ENCODE results near the gene DERL3. TPM values are rescaled to one million over a fixed set of nuclear protein-coding genes. Genes with fewer than 3 reads are reported as not detected.

DERL3 gene
- 1.1 and 7.7 TPM in 2 replicates for total RNA-seq (ENCODE audit: low replicate concordance)

DNA sequence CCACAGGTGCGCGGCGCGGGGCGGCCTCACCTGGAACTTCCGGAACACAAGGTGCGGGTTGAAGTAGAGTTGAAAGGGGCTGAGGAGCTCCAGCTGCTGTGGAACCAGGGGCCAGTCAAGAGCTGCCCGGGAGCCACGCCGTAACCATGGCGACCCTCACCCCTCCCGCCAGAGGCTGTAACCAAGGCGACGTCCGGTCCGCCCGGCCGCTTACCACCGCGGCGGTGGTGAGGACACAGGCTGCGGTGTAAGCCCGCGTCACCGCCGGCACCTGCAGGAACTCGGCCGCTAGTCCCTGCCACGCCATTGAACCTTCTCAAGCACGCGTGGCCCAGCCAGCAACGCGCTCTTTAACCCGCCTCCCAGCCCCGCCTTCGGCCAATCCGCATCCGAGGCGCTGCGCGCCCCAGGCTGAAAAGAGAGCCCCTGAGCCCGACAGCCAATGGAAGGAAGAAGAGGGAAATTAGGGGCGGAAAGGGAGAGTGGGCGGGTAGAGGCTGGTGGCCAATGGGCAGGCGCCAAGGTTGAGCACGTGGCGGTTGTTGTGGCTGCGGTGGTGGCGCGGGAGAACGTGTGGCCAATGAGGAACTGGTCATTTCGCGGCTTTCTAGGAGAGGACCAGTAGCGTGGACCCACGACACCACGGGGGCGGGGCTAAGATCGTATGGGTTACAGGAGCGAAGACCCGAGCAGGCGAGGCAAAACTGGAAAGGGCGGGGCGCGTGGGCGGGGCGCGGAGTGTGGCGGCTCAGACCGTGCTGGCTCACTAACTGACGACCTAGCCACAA, at the start of gene DERL3:
DERL3 (minus strand) TSS at position 326 of the 788 bp plus-strand sequence; CDS start at position 307, 19 bp downstream.
- DNase-seq (ENCODE audit: low spot score), result peak; percentile 99
- Mint-ChIP-seq H3K4me1 (peaks cover 36% of the 10 kb centered on the region), H3K9me3 (no peaks in the 10 kb centered on the region), H3K36me3 (peaks cover 7% of the 10 kb centered on the region), H3K27ac (peak within 1 kb of the TSS; percentile 17), H3K27me3 (ENCODE audit: insufficient read depth, low read depth) (peaks cover 19% of the 10 kb centered on the region), H3K4me3 (peak within 1 kb of the TSS; percentile 94)
- H3K9ac ChIP-seq, result no peak within 1 kb of the TSS
- peaks cover 25% of the 10 kb centered on the region for H4K20me1 ChIP-seq (ENCODE audit: low read depth)
- peak within 1 kb of the TSS; percentile 48 for H3K4me3 ChIP-seq
- H2AFZ ChIP-seq (replicated peaks), result peak within 1 kb of the TSS; percentile 30
- H3K36me3 ChIP-seq, result no peaks in the 10 kb centered on the region
- H3K4me1 ChIP-seq, result peaks cover 22% of the 10 kb centered on the region
- H3K27ac ChIP-seq, result no peak within 1 kb of the TSS
- peaks cover 10% of the 10 kb centered on the region for H3K27me3 ChIP-seq
- peaks cover 24% of the 10 kb centered on the region for H3F3A ChIP-seq (ENCODE audit: low read depth)
- no peaks in the 10 kb centered on the region for H3K79me2 ChIP-seq (ENCODE audit: low read depth)
- H3K4me2 ChIP-seq, result peak within 1 kb of the TSS; percentile 80
- TF ChIP-seq, protein P1, sequence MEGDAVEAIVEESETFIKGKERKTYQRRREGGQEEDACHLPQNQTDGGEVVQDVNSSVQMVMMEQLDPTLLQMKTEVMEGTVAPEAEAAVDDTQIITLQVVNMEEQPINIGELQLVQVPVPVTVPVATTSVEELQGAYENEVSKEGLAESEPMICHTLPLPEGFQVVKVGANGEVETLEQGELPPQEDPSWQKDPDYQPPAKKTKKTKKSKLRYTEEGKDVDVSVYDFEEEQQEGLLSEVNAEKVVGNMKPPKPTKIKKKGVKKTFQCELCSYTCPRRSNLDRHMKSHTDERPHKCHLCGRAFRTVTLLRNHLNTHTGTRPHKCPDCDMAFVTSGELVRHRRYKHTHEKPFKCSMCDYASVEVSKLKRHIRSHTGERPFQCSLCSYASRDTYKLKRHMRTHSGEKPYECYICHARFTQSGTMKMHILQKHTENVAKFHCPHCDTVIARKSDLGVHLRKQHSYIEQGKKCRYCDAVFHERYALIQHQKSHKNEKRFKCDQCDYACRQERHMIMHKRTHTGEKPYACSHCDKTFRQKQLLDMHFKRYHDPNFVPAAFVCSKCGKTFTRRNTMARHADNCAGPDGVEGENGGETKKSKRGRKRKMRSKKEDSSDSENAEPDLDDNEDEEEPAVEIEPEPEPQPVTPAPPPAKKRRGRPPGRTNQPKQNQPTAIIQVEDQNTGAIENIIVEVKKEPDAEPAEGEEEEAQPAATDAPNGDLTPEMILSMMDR (IDR thresholded peaks at IDR 0.05), result no peak
- H3K9me3 ChIP-seq (ENCODE audit: low read depth), result no peaks in the 10 kb centered on the region

DNA sequence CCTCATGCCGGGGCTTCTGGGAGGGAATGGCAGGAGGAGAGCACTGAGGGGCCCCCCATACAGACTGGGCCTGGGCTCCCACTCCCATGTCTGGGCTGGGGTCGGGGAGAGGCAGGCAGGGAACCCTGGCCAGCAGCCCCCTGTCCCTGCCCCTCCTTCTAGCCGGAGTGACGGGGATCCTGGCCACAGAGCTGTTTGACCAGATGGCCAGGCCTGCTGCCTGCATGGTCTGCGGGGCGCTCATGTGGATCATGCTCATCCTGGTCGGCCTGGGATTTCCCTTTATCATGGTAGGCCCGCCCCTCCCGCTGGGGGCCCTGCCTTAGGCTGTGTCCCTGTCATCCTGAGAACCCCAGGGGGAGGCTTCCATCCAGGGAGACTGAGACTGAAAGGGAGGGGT, 45.3 kb upstream of the DERL3 start:
- Mint-ChIP-seq H3K36me3 (peaks cover 21% of the 10 kb centered on the region), H3K4me1 (no peaks in the 10 kb centered on the region), H3K27me3 (ENCODE audit: insufficient read depth, low read depth) (peaks cover 4% of the 10 kb centered on the region), H3K9me3 (no peaks in the 10 kb centered on the region), H3K4me3 (no peak overlapping the region), H3K27ac (no peak overlapping the region)
- Histone ChIP-seq H3K27me3 (no peaks in the 10 kb centered on the region), H2AFZ (replicated peaks) (no peak overlapping the region), H3K27ac (no peak overlapping the region), H3K36me3 (no peaks in the 10 kb centered on the region), H3K4me1 (peaks cover 7% of the 10 kb centered on the region), H3K4me3 (no peak overlapping the region), H3F3A (ENCODE audit: low read depth) (peaks cover 4% of the 10 kb centered on the region), H3K79me2 (ENCODE audit: low read depth) (no peaks in the 10 kb centered on the region), H3K9ac (no peak overlapping the region), H3K4me2 (no peak overlapping the region), H4K20me1 (ENCODE audit: low read depth) (no peaks in the 10 kb centered on the region), H3K9me3 (ENCODE audit: low read depth) (no peaks in the 10 kb centered on the region)
- no peak for DNase-seq (ENCODE audit: low spot score)
- no peak for TF ChIP-seq EZH2phosphoT487 (IDR thresholded peaks at IDR 0.05)
- TF ChIP-seq EZH2 (IDR thresholded peaks at IDR 0.05), result no peak
- TF ChIP-seq, protein P1 (IDR thresholded peaks at IDR 0.05), result no peak

DNA sequence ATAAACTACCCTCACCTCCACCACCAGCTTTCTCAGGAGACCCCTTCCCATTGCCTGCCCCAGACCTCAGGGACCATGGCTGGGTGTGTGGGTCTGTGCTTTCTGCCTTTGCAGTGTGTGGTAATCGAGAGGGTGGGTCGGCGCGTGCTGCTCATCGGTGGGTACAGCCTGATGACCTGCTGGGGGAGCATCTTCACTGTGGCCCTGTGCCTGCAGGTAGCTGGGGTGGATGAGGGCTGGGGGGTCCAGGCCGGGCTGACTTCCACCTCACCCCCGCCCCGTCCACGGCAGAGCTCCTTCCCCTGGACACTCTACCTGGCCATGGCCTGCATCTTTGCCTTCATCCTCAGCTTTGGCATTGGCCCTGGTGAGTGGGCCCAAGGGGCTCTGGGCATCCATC, 44.9 kb upstream of the DERL3 start:
- Mint-ChIP-seq H3K27me3 (ENCODE audit: insufficient read depth, low read depth) (peaks cover 4% of the 10 kb centered on the region), H3K27ac (no peak overlapping the region), H3K9me3 (no peaks in the 10 kb centered on the region), H3K4me3 (no peak overlapping the region), H3K36me3 (peaks cover 21% of the 10 kb centered on the region), H3K4me1 (no peaks in the 10 kb centered on the region)
- H3K27me3 ChIP-seq, result no peaks in the 10 kb centered on the region
- H4K20me1 ChIP-seq (ENCODE audit: low read depth), result no peaks in the 10 kb centered on the region
- no peaks in the 10 kb centered on the region for H3K36me3 ChIP-seq
- peaks cover 3% of the 10 kb centered on the region for H3F3A ChIP-seq (ENCODE audit: low read depth)
- no peak for DNase-seq (ENCODE audit: low spot score)
- no peak overlapping the region for H3K4me3 ChIP-seq
- no peak overlapping the region for H3K9ac ChIP-seq
- H2AFZ ChIP-seq (replicated peaks), result no peak overlapping the region
- H3K9me3 ChIP-seq (ENCODE audit: low read depth), result no peaks in the 10 kb centered on the region
- no peak overlapping the region for H3K4me2 ChIP-seq
- no peaks in the 10 kb centered on the region for H3K79me2 ChIP-seq (ENCODE audit: low read depth)
- TF ChIP-seq EZH2phosphoT487 (IDR thresholded peaks at IDR 0.05) (no peak), EZH2 (IDR thresholded peaks at IDR 0.05) (no peak)
- TF ChIP-seq, protein P1 (IDR thresholded peaks at IDR 0.05), result no peak
- no peak overlapping the region for H3K27ac ChIP-seq
- H3K4me1 ChIP-seq, result peaks cover 3% of the 10 kb centered on the region
